ENCODE measurements around the gene ITGB1.
"Not testable (repeated sequence)": the region's sequence is repeated elsewhere in the genome, so short reads cannot be mapped to it uniquely, and the experiment has no call there.

Gene ITGB1

GRCh38 chr10:32980242-32980557 lies 22.2 kb upstream of the ITGB1 start:
- DNase-seq, result no peak

GRCh38 chr10:32979719-32980118 lies 21.7 kb upstream of the ITGB1 start:
- DNase-seq, result not testable (repeated sequence)

- DNase-seq, result no peak
Observed at GRCh38 chr10:32979041-32979440, 21.0 kb upstream of the ITGB1 start.

- DNase-seq, result not testable (repeated sequence)
Observed at GRCh38 chr10:32977846-32978809, 20.1 kb upstream of the ITGB1 start.

- no peak for DNase-seq
Observed at GRCh38 chr10:32976338-32976737, 18.3 kb upstream of the ITGB1 start.

GRCh38 chr10:32972929-32973328 lies 14.9 kb upstream of the ITGB1 start:
- no peak for DNase-seq

GRCh38 chr10:32972460-32972859 lies 14.4 kb upstream of the ITGB1 start:
- DNase-seq, result no peak

GRCh38 chr10:32971536-32972091 lies 13.6 kb upstream of the ITGB1 start:
- no peak for DNase-seq

GRCh38 chr10:32970910-32971309 lies 12.9 kb upstream of the ITGB1 start:
- DNase-seq, result no peak

- DNase-seq, result no peak
Observed at GRCh38 chr10:32964270-32964669, 6.2 kb upstream of the ITGB1 start.

- DNase-seq, result peak in 1 of 2 experiments; percentile 43
Observed at GRCh38 chr10:32963096-32963495, 5.1 kb upstream of the ITGB1 start.

- no peak for DNase-seq
Observed at GRCh38 chr10:32962521-32962920, 4.5 kb upstream of the ITGB1 start.

- peak; percentile 49 to 87 for DNase-seq
Observed at GRCh38 chr10:32961895-32962369, 3.9 kb upstream of the ITGB1 start.

- no peak for DNase-seq
Observed at GRCh38 chr10:32961343-32961894, 3.4 kb upstream of the ITGB1 start.

- peak in 1 of 2 experiments; percentile 67 for DNase-seq
Observed at GRCh38 chr10:32960022-32960421, 2.0 kb upstream of the ITGB1 start.

- DNase-seq, result peak in 1 of 2 experiments; percentile 67
Observed at GRCh38 chr10:32959006-32959920, 1.2 kb upstream of the ITGB1 start.

- DNase-seq, result peak in 1 of 2 experiments; percentile 44
Observed at GRCh38 chr10:32957341-32958084, 517 bp downstream of the ITGB1 start.

GRCh38 chr10:32956365-32957197 lies 1.4 kb downstream of the ITGB1 start:
- peak in 1 of 2 experiments; percentile 27 for DNase-seq

GRCh38 chr10:32955790-32956189 lies 2.2 kb downstream of the ITGB1 start:
- no peak for DNase-seq

GRCh38 chr10:32955299-32955772 lies 2.7 kb downstream of the ITGB1 start:
- DNase-seq, result peak in 1 of 2 experiments; percentile 28
